GM19455 (cell line): Measurements from ENCODE around the gene FHIT.

Source experiments
- ATAC-seq: cut with Tn5 transposase; IDR thresholded peaks from one replicate; pipeline ENCODE4 v1.9.1; 2021; ENCODE audit not compliant: unreplicated experiment

Gene FHIT

DNA sequence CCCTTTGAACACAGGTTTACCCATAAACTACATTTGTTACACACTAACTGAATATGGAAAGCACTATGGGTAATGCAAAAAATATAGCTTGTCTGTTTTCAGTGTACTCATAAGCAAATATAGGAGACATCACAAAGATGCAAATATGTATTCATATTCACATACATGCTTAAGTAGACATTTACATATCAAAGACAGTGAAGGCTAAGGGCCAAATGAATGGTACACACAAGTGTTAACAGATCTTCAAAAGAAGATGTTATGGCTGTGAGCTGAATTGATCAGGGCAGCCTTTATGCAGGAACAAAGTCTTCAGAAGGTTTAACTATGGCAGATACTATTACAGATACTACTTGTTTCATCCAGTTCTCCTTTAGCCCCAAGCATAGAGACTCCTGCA lies 384.1 kb downstream of the FHIT start:
- ATAC-seq = no peak

DNA sequence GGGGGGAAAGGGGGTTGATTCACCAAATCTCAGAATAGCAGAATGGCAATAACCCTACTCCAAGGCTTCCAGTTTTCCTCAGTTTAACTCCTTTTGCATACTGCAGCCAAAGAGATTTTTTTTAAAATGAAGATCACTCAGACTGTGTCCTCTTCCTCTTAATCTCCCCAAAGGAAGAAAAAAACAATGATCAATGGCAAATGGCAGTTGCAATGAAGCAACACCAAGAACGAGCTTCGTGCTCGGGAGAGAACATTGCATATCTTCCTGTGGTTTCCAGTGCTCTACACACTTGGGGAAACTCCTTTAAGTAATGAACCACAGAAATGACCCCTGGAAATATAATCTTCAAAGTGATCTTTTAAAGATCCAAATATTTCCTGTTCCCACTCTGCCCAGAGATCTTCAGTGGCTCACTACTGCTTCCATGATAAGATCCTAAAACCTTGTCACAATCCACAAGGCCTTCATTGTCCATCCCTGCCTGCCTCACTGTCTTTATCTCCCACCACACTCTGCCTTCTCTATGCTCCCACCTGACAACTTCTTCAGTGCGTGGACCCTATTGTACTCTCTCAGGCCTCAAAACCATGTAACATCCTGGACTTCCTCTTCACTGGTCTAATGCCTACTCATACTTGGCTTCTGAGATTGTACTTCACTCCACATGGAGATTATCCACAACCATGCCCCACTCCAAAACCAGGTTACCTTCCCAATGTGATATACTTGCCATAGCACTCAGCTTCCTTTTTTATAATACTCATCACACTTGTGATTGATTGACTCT lies 394.8 kb downstream of the FHIT start:
- no peak for ATAC-seq

DNA sequence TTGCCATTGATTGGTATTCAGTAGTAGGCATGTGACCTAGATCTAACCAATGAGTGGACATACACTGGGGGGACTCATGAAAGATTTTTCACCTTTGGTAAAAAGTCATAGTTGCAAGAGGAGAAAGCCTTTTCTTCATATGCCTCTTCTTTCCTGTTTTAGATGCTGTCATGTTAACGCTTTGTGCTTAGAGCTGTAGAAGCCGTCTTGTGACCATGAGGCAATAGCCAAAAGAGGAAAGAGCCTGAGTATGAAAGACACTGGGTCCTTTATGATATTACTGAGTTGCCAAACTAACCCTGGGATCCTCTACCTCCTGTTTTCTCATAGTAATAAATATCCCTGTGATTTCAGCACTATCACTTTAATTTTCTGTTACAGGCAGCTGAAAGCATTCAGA lies 396.0 kb downstream of the FHIT start:
- ATAC-seq = no peak

DNA sequence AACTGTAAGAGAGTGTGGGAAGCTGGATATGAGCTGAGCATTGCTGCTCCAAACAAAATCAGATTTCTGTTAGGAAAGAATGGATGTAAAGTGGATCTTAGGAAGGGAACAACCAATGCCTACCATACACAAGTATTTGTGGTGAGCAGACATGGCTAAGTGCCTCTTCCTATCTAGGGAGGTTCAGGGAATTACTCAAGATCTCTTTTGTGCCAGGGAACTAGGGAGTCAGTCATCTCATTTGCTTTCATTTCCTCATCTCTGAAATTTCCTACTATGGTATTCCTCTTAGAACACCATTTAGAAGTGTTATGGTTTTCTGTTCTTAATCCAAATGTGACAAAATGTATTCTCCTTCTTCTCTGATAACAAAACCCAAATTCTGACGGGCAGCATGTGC lies 396.5 kb downstream of the FHIT start:
- no peak for ATAC-seq

DNA sequence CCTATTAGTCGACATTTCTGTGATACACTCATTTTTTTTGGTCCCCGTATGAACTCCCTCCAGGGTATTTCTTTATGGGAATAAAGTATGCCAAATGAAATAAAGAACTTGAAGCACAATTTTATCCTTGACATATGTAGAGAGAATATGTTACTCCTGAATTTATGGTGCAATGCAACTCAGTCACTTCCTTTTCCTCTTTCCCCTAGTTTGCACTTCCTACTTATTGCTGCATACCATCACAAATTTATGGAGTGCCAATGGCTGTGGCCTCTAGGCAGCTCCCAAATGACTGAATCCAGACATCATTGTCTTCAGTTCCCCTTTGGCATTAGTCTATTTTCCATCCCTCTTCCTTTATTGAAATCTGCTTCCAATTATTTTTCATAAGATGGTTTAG lies 403.5 kb downstream of the FHIT start:
- ATAC-seq = no peak

DNA sequence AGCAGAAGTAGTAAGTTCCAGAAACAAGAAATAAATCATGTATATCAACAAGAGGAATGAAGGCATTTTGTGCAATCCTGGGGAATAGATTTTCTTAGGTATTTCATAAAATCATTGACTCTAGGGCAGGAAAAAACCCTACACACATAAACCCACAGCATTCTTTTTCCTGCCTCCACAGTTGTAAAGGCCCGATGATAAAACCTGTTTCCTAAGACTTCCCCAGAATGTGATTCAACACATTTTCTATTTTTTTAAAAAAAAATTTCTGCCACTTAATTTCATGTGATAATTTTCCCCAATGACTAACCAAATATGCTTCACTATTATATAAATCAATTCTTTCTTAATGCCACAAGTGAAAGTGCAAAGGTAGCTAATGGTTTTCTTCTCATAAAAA lies 407.0 kb downstream of the FHIT start:
- ATAC-seq = no peak

DNA sequence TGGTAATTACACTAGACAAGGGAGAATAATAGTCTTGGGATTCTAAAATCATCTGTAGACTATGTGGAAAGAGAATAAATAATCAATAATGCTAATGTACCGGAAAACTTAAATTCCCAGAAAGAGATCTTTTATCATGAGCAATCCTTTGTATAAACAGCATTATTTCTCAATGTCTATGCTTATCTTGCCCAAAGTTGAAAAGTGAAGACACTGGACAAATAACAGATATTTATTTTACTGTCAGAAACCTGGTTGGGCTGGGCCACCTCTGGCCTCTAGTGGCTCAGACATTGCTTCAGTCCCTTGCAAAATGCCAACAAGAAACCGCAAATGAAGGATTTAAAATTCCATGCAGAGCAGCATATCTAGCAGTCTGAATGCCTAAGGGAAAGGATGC lies 409.9 kb downstream of the FHIT start:
- ATAC-seq = no peak

DNA sequence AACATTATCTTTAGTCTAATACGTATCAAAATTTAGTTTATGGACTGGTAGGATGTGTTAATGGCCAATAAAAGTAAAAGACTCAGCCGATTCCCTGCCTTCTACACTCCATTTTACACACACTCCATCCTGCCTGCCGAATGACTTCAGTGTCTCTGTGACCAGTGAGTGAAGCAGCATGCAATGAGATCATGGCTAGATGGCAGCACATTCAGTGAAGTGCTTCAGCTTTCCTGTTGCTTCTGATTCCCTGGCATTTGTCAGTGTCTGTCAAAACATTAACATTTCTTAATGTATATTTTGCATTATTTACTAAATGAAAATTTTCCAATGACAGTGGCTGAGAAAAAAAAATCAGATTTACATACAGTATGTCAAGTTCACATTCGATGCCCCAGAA lies 412.0 kb downstream of the FHIT start:
- no peak for ATAC-seq

DNA sequence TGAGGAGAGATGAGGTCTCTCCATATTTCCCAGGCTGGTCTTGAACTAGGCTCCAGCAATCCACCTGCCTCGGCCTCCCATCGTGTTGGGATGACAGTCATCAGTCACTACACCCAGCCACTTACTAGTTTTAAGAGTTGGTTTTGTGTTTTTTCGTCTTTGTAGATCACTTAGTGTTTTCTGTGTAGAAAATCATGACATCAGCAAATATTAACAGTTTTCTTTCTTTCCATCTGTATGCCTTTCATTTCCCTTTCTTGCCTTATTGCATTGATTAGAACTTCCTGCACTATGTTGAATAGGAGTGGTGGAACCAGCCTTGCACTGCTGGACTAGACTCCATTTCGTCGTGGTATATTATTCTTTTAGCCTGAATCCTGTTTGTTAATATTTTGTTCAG lies 415.5 kb downstream of the FHIT start:
- ATAC-seq = no peak

DNA sequence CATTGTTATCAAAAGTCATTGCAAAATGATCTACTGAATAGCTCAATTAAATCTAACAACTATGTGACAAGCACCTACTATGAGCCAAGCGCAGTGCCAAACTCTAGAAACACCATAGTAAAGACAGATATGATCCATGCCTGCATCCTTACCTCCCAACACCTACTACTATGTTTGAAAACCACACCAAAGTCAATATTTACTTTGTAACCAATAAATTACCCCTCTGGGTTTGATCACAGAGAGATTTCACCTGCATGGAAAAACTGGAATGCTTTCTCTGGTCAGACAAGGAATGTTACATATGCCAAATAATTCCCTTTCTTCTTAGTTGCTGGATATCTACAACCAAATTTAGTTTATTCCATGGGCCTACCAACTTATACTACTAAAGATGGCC lies 422.2 kb downstream of the FHIT start:
- no peak for ATAC-seq

DNA sequence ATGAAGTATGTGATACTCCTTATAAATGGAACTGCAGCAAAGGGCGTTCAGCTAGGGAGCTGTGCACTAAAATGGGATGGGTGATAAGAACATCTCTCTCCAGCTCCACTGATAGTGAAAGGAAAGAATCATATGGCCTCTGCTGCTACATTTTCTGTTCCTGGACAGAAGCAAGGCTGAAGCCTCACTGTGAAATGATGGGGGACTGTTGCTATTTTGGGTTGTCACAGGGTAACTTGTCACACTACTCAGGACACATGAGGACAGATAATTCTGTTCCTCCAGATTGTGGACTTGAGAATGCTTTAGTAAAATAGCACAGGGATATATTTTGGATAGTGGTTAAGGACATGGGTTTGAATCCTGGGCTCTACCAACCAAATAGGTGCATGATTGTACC lies 423.6 kb downstream of the FHIT start:
- ATAC-seq = no peak

DNA sequence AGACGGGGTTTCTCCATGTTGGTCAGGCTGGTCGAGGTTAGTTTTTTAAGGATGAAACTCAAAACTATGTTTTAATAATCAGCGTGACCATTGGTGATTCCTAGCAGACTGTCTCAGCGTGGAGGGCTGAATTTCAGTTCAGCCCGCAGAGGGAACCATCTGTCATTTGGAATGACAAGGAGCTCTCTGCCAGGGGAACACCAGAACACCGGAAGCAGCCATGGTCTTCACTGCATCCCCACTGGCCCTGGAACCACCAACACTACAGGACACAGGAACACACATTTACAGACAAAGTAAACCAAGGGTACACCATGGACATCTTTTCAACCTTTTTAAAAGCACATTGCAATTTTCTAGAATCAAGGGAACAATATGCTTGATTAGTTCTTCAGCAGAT lies 424.7 kb downstream of the FHIT start:
- ATAC-seq = no peak

DNA sequence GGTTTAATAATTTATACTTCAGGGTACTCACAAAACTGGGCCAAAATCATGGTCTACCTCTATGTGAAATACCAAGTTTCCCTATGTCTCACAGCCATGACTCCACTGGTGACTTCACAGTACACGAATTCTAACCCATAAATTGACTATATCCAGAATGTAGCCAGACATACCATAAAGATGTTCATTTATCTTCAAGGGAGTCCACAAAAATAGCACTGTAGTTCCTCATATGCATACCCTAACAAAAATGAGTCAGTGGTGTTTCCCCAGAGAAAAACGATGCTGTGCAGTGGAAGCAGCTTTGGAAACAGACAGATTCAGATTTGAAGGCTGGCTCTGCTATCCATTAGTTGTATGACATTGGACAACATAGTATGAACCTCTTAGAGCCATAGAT lies 438.8 kb downstream of the FHIT start:
- no peak for ATAC-seq

DNA sequence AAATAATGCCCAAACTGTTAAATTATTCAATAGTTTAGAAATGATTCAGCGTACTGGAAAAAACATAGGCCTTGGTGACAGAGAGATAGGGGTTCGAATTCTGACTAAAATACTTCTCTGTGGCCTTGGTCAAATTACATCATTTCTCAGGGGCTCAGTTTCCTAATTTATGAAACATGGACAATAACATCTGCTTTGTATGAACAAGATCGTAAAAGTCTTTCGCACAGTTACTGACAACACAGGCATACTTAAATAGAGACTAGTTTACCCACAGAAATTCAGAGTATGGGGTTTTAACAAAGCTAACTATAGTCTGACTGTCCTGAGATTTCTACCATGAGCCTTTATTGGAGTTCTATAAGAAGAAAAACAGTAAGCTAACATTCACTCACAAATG lies 440.4 kb downstream of the FHIT start:
- no peak for ATAC-seq

DNA sequence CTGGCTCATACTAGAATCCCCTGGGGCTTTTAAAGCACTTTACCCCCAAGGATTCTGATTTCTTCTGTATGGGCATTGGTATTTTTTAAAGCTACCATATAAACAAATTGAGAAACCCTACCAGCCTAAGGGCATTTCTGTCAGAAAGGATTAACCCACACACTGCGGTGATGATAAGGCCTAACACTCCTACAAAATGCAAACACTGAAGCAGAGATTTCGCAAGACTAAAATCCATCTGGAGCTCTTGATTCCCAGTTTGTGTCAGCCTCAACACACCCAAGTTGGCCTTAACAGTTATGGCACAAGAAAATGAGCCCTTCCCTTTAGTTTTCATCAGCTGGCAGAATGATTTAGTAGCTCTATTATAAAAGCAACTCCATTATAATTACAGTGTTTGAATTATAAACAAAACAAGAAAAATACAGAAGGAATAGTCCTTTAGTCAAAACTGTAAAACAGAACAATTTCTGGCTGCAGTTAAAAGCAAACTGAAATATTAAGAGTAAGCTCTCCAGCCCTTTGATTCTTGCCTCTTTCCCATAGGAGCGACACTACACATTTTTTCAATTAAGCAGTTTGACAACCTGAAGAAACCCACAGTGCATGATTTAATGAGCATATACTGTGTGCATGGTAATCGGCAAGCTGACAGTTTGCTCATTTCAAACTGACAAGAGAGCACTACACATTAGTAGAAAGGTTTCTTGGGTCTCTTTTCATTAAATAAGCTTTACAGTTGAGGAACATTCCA lies 441.2 kb downstream of the FHIT start:
- no peak for ATAC-seq

DNA sequence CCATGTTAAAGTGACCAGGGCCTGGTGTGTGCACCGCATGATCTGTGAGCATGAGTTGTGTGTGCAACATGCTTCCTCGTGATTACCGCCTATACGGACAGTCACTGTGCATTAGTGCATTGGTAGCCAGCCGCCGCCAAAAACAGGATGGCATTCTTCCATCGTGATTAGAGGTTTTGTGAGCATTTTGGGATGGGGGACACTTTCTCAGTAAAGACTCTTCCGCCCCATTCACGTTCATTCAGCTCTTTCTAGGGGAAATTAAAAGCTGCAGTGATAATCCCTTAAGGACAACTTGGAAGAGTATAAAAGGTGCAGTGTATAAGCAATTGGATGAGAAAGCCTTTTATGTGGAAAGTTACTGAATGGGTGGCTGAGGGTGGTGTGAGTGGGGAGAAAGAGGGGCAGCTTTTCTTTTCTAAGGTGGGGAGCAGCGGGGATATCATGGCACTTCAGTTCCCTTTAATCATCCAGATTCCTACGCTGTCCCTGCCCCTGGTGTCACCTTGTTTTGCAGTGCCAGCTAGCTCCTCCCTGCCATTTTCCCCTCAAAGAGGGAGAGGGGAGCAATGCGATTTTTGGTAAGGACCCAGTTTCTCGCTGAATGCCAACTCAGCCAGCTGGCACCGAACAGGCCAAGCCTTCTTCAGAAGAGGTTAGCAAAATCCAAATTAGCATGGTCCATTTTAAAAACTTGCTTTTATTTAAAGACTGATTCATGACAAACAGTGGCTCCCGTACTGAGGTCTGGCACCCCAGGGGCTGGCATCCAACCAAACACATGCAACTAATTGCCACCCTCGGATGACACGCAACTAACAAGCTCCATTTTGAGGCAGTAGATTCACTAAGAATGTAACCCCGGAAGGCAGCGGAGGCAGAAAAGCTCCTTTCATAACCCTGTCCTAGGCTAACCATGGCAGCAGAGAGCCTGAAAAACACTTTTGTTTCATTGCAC lies 447.8 kb downstream of the FHIT start:
- ATAC-seq = no peak

DNA sequence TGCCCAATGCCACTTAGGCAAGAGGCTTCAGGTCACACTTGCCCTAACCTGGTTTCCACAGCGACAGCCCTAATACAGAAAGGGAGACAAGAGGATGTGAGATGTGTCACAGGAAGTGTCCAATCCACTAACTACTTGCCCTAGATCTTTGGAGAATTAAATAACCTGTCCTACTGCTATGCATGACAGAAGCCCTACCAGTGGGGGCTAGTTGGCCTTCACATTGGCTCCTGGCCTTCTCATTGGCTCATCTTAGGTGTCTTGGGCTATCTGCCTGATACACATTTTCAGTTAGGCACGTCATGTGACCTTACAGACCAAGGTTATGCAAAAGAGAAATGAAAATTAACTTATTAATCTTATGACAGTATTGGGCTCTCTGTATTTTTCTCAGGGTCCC lies 449.9 kb downstream of the FHIT start:
- ATAC-seq = no peak

DNA sequence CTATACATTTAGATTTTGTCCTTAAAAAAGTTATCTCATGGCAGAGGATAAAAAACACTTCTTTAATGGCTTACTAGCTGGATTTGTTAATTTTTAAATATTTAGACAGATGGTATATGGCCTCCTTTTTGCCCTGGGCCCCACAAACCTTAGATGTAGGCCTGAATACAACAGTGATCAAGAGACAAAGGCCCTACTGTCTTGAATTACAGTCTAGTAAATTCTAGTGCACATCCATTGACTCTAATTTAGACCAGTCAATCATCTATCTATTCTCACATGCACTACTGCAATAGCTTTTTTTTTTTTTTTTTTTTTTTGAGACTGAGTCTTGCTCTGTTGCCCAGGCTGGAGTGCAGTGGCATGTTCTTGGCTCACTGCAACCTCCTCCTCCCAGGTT lies 452.8 kb downstream of the FHIT start:
- no peak for ATAC-seq

DNA sequence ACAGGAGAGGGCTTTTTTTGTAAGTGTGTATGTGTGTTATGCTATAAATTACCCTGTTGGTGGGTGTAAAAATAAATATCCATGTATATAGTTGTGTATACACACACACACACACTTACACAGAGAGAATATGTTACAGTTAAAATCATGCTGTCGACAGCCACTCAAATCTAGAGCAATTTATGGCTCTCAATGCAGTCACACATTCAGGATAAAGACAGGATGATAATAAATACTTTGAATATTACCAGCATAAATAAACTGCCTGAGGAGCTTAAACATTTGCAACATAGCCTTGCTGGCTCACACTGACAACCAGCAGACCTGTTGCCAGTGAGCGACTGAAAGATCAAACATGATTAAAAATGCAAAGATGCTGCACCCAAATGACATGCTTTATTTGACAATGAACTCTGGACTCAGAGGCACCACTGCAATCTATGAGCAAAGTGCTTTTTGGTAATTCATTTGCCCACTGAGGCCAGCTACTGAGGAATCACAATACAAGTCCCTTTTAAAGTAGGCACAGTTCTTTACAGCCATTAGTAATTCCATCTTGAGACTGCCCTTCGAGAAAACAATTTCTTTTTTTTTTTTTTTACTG lies 458.9 kb downstream of the FHIT start:
- ATAC-seq = no peak

DNA sequence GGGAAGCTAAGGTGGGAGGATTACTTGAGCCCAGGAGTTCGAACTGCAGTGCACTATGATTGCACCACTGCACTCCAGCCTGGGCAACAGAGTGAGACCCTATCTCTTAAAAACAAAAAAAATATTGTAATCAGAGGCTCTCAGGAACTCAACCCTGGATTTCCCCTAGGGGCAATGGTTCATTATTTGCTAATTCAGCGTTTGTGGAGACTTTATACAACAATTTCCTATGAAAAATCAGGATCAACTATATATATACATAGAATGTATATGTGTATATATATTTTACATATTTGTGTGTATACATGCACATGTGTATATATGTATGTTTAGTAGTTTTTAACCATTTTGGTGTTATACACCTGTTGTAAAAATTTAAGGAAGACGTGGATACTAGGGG lies 463.1 kb downstream of the FHIT start:
- no peak for ATAC-seq

DNA sequence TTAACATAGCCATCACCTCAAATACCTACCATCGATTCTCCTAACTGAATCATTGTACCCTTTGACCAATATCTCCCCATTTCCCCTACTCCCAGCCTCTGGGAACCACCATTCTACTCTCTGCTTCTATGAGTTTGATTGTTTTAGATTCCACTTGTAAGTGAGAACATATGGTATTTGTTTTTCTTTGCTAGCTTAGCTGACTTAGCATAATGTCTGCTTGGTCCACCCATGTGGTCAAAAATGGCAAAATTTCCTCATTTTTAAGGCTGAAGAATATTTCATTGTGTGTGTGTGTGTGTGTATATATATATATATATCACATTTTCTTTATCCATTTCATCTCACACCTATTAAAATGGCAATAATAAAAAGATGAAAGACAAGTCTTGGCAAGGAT lies 469.3 kb downstream of the FHIT start:
- no peak for ATAC-seq
